A673 (cell line): ENCODE measurements around the gene CPNE5.

ENCODE experiments used
- CTCF ChIP-seq: fragments of 300-800, 200-600 bp; sonication (generic); conservative IDR thresholded peaks from 2 replicates; pipeline ENCODE4 v1.5.1; 2017; ENCODE audit warnings: low read depth, mild to moderate bottlenecking, antibody characterized with exemption, low read length, moderate library complexity, mixed read lengths
- EZH2 ChIP-seq: fragments of 200-600 bp; sonication (generic); IDR thresholded peaks from 2 replicates; pipeline ENCODE4 v1.6.1; 2017; ENCODE audit warnings: borderline replicate concordance, low read depth, mild to moderate bottlenecking, mixed read lengths, antibody characterized with exemption, low read length; ENCODE audit not compliant: poor library complexity, severe bottlenecking

- TF ChIP-seq CTCF, result no peak
- TF ChIP-seq EZH2, result no peak
Measured at GRCh38 chr6:36756786-36757185, 82.5 kb downstream of the CPNE5 start.
